Tibial artery (tissue), 4 donors: ENCODE results near the gene SKIDA1.

Experiments
- DNase-seq, 2 donors: peaks; one replicate each; pipeline ENCODE4 v3.0.0-alpha.2; 2019
- H3K27ac ChIP-seq, 2 donors: fragments of 200-600 bp; sonication (generic) in 1 of 2; 1 replicate in 1 of 2; 2 replicates in 1 of 2; pipeline ENCODE4 v1.5.1; 2018 to 2019; ENCODE audit warnings: mild to moderate bottlenecking in 1 of 2
- H3K27me3 ChIP-seq, 2 donors: fragments of 200-600 bp; sonication (generic) in 1 of 2; one replicate each; pipeline versions ENCODE4 v1.5.1 to v1.6.0; 2016 to 2019
- H3K36me3 ChIP-seq, 3 donors: fragments of 200-600 bp; sonication (generic) in 2 of 3; one replicate each; pipeline ENCODE4 v1.5.1; 2016 to 2019; ENCODE audit warnings: mild to moderate bottlenecking in 2 of 3
- H3K4me1 ChIP-seq, 4 donors: fragments of 200-600 bp; sonication (generic) in 2 of 4; 1 replicate in 3 of 4; 2 replicates in 1 of 4; pipeline ENCODE4 v1.5.1; 2016 to 2019
- H3K4me3 ChIP-seq, 2 donors: fragments of 200-600 bp; sonication (generic) in 1 of 2; 1 replicate in 1 of 2; 2 replicates in 1 of 2; pipeline ENCODE4 v1.5.1; 2018 to 2019; ENCODE audit warnings: mild to moderate bottlenecking in 2 of 2
- H3K9me3 ChIP-seq, 3 donors: fragments of 200-600 bp; sonication (generic) in 1 of 3; one replicate each; pipeline ENCODE4 v1.5.1; 2016 to 2019
- intact Hi-C: fragments of 100-400 bp; cut with DNase I; formaldehyde crosslinking; loops from one replicate; pipeline ENCODE4 v1.15.0; 2023; ENCODE audit warnings: low total_unique reads
- TF ChIP-seq, protein P1 (sequence below), 2 experiments: fragments of 200-600 bp in 1 of 2; fragments of 450-650 bp in 1 of 2; IDR thresholded peaks; one replicate each; pipeline ENCODE4 v1.5.1; 2017 to 2019; ENCODE audit warnings: antibody characterized with exemption in 2 of 2, mild to moderate bottlenecking in 1 of 2, moderate library complexity in 1 of 2

The SKIDA1 gene

DNA sequence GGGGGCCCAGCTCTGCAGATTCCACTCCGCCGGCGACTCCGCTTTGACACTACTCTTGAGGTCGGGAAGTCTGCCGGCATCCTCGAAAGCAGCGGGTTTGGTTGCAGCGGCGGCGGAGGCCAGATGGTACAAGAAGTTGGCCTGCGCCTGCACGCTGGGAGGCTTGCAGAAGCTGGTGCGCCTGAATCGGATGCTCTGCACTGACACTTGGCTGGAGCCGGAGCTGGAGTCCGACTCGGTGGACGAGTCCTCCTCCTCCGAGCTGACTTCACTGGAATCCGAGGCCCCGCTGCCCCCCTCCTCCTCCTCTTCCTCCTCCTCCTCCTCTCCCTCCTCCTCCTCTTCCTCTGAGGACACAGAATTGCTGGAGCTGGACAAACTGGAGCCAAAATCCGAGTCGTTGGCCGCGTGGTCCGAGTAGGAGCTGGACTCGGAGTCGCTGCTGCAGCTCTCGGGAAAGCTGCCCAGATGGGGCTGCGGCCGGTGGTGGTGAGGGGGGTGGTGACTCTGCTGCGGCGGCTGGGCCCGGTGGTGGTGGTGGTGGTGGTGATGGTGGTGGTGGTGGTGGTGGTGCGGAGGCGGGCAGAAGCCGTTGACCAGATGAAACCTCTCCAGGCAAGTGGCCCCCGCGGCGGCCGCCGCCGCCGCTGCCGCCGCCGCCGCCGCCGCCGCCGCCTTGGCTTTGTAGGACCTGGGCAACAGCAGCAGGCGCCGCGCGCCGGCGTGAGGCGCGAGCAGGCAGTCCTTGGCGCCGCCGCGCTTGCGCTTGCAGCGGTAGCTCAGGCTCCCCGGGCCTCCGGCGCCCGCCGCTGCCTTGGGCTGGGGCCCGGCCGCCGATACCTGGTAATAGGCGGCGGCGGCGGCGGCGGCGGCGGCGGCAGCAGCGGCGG lies 9.0 kb downstream of the SKIDA1 start:
- intact Hi-C loops: loop anchor here (10.0 kb wide), 2 partner anchors 728 to 918 kb away; no protein-coding TSS in a partner anchor
- H3K4me3 ChIP-seq: peak overlapping the region; percentile 52 to 65
- H3K27me3 ChIP-seq: peaks cover 0 to 80% of the 10 kb centered on the region in 2 donors
- no peaks in the 10 kb centered on the region for H3K36me3 ChIP-seq
- TF ChIP-seq, protein P1, sequence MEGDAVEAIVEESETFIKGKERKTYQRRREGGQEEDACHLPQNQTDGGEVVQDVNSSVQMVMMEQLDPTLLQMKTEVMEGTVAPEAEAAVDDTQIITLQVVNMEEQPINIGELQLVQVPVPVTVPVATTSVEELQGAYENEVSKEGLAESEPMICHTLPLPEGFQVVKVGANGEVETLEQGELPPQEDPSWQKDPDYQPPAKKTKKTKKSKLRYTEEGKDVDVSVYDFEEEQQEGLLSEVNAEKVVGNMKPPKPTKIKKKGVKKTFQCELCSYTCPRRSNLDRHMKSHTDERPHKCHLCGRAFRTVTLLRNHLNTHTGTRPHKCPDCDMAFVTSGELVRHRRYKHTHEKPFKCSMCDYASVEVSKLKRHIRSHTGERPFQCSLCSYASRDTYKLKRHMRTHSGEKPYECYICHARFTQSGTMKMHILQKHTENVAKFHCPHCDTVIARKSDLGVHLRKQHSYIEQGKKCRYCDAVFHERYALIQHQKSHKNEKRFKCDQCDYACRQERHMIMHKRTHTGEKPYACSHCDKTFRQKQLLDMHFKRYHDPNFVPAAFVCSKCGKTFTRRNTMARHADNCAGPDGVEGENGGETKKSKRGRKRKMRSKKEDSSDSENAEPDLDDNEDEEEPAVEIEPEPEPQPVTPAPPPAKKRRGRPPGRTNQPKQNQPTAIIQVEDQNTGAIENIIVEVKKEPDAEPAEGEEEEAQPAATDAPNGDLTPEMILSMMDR (IDR thresholded peaks at IDR 0.05): no peak
- H3K27ac ChIP-seq: peak overlapping the region in 1 of 2 donors; percentile 18
- DNase-seq: peak; percentile 51 to 75
- peaks cover 0 to 26% (median 15%) of the 10 kb centered on the region in 4 donors for H3K4me1 ChIP-seq
- no peaks in the 10 kb centered on the region for H3K9me3 ChIP-seq

GRCh38 chr10:21515361-21516241 lies 9.9 kb downstream of the SKIDA1 start:
- Histone ChIP-seq H3K27me3 (peaks cover 0 to 75% of the 10 kb centered on the region in 2 donors), H3K4me3 (peak overlapping the region; percentile 52 to 65)
- intact Hi-C loops: loop anchor here (10.0 kb wide), 2 partner anchors 729 to 919 kb away; no protein-coding TSS in a partner anchor

DNA sequence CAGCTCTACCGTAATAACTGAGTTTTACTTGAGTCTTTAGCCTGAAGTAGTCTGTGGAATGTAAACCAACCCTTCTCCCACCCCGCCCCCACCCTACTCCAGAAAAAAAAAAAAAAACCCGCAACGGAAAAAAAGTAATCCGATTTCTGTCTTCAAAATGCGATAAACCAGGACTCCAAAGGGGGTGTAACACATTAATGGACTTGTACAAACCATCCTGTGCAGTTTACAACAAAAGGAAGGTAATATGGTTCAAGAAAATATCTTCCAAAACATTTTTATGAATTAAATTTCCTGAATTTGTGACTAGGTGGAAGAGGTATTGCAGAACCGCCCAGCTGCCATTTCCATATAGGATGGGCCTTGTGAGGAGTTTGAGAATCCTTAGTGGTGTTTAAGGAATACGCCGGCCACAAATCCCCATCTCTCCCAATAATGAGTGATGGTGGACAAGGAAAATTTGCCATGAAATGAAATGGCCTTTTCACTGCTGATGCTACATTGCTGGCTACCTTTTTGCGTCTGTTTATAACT lies 10.6 kb downstream of the SKIDA1 start:
- H3K4me1 ChIP-seq: peaks cover 0 to 31% (median 20%) of the 10 kb centered on the region in 4 donors
- no peaks in the 10 kb centered on the region for H3K9me3 ChIP-seq
- no peak for DNase-seq
- H3K27me3 ChIP-seq: peaks cover 0 to 74% of the 10 kb centered on the region in 2 donors
- intact Hi-C loops: loop anchor here (10.0 kb wide), 2 partner anchors 730 to 920 kb away; no protein-coding TSS in a partner anchor
- TF ChIP-seq, protein P1 (IDR thresholded peaks at IDR 0.05): no peak
- no peak overlapping the region for H3K4me3 ChIP-seq
- H3K27ac ChIP-seq: no peak overlapping the region
- H3K36me3 ChIP-seq: no peaks in the 10 kb centered on the region

More at GRCh38 chr10:21515361-21516241, 9.9 kb downstream of the SKIDA1 start:
- Histone ChIP-seq H3K4me1 (peaks cover 0 to 26% (median 15%) of the 10 kb centered on the region in 4 donors), H3K36me3 (no peaks in the 10 kb centered on the region), H3K9me3 (no peaks in the 10 kb centered on the region), H3K27ac (no peak overlapping the region)
- TF ChIP-seq, protein P1 (IDR thresholded peaks at IDR 0.05): no peak
- no peak for DNase-seq

DNA sequence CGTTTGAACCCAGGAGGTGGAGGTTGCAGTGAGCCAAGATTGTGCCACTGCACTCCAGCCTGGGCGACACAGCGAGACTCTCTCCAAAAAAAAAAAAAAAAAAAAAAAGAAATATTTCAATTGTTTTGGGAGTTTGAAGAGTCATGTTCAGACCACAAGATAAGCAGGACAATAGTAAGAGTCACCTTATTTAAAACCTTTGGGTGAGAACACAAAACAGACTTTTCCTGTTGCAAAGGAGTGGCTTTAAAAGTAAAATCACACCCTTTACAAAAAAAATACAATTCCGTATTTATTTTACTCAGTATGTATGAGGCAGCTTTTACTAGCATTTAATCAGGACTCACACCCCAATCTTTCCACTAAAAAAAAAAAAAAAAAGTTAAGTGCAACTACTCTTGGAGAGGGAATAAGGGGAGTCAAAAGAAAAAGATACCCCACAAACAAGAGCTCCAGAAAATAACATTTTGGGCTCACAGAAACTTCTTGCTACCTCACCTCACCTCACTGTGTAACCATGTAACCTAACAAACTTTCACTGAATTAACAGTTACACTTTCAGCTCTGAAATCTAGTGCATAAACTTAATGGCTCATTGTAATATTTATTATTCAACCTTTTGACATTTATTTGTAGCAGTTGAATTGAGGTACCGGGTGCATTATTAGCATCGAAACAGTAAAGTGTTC lies 11.2 kb downstream of the SKIDA1 start:
- H3K4me3 ChIP-seq: no peak overlapping the region
- peaks cover 0 to 31% (median 18%) of the 10 kb centered on the region in 4 donors for H3K4me1 ChIP-seq
- TF ChIP-seq, protein P1 (IDR thresholded peaks at IDR 0.05): no peak
- intact Hi-C loops: loop anchor here (10.0 kb wide), 2 partner anchors 731 to 921 kb away; no protein-coding TSS in a partner anchor
- no peak overlapping the region for H3K27ac ChIP-seq
- no peaks in the 10 kb centered on the region for H3K36me3 ChIP-seq
- H3K9me3 ChIP-seq: no peaks in the 10 kb centered on the region
- no peak for DNase-seq
- peaks cover 0 to 74% of the 10 kb centered on the region in 2 donors for H3K27me3 ChIP-seq
